HCT116 (cell line): ENCODE data around the gene KIAA0825. TPM values are rescaled to one million over a fixed set of nuclear protein-coding genes. Genes with fewer than 3 reads are reported as not detected.

Experiments
- ATAC-seq: fragments of 200-7000 bp; cut with Tn5 transposase; 2 replicates; pipeline ENCODE4 v1.9.1; 2020; ENCODE audit warnings: mild to moderate bottlenecking, moderate library complexity
- BruUV-seq: library from RNA; stranded (reverse); fragments of 400-500 nt; replicated peaks from 2 replicates; lab custom pipeline; 2021; lab: Mats Ljungman, UMichigan
- CTCF ChIA-PET: fragments of 300-600 bp; sonication (Branson Sonifier 250); formaldehyde crosslinking; loops from one replicate; lab custom pipeline; 2021; ENCODE audit warnings: antibody characterized with exemption; lab: Charles Lee
- POLR2A ChIA-PET: fragments of 300-600, 350-600 bp; sonication (Branson Sonifier 250); formaldehyde crosslinking; loops from one replicate; lab custom pipeline; 2021; ENCODE audit warnings: antibody characterized with exemption; lab: Charles Lee
- RAD21 ChIA-PET, 2 experiments: fragments of 300-600 bp; sonication (Branson Sonifier 250); formaldehyde crosslinking; loops; one replicate each; lab custom pipeline; 2023; ENCODE audit warnings: low total read pairs in 2 of 2; ENCODE audit not compliant: uncharacterized antibody in 2 of 2, unreplicated experiment in 2 of 2, low non-redundant PET in 1 of 2; lab: Charles Lee
- DNase-seq: peaks from one replicate; pipeline ENCODE4 v3.0.0-alpha.2; 2010; ENCODE audit warnings: low read depth, low spot score
- H2AFZ ChIP-seq: fragments of 200-600 bp; shearing (Covaris generic), sonication (generic); 2 replicates; pipeline ENCODE4 v1.6.1; 2017; ENCODE audit warnings: low read depth, mixed run types, mixed read lengths, antibody characterized with exemption, low read length; ENCODE audit not compliant: poor library complexity, severe bottlenecking
- H3K27ac ChIP-seq: 2 replicates; pipeline ENCODE4 v1.5.1; 2012; ENCODE audit warnings: low read depth, low read length
- H3K27me3 ChIP-seq: fragments of 200-600 bp; sonication (generic); 2 replicates; pipeline ENCODE4 v1.6.1; 2016; ENCODE audit warnings: mixed run types, low read length, mixed read lengths; ENCODE audit not compliant: insufficient read depth
- H3K36me3 ChIP-seq, 2 experiments: fragments of 200-500 bp in 1 of 2; fragments of 200-600 bp in 1 of 2; sonication (Bioruptor generic) in 1 of 2; sonication (generic) in 1 of 2; 2 replicates each; pipeline versions ENCODE4 v1.5.1 to v1.6.1; 2014 to 2016; ENCODE audit warnings: low read length in 2 of 2, inconsistent platforms in 1 of 2, mixed read lengths in 1 of 2, mixed run types in 1 of 2; ENCODE audit not compliant: insufficient read depth in 2 of 2, control insufficient read depth in 1 of 2
- H3K4me1 ChIP-seq, 2 experiments: fragments of 200-600 bp in 1 of 2; sonication (generic) in 1 of 2; 2 replicates each; pipeline versions ENCODE4 v1.5.1 to v1.6.1; 2012 to 2017; ENCODE audit warnings: low read length in 2 of 2, inconsistent platforms in 1 of 2, mild to moderate bottlenecking in 1 of 2, mixed read lengths in 1 of 2, mixed run types in 1 of 2, moderate library complexity in 1 of 2; ENCODE audit not compliant: insufficient read depth in 2 of 2, control insufficient read depth in 1 of 2
- H3K4me2 ChIP-seq: fragments of 200-600 bp; sonication (generic); 2 replicates; pipeline ENCODE4 v1.6.1; 2017; ENCODE audit warnings: mixed run types, low read length, mixed read lengths
- H3K4me3 ChIP-seq, 2 experiments: fragments of 200-600 bp in 1 of 2; sonication (generic) in 1 of 2; replicated peaks in 1 of 2; 2 replicates each; pipeline ENCODE4 v1.5.1; 2011 to 2016; ENCODE audit warnings: low read length in 2 of 2, control low read depth in 1 of 2, low read depth in 1 of 2, mild to moderate bottlenecking in 1 of 2, mixed read lengths in 1 of 2, mixed run types in 1 of 2
- H3K79me2 ChIP-seq: fragments of 200-600 bp; sonication (generic); 2 replicates; pipeline ENCODE4 v1.6.1; 2017; ENCODE audit warnings: mild to moderate bottlenecking, mixed run types, low read length, moderate library complexity, mixed read lengths; ENCODE audit not compliant: insufficient read depth
- H3K9ac ChIP-seq: fragments of 200-600 bp; sonication (generic); 2 replicates; pipeline ENCODE4 v1.6.1; 2016; ENCODE audit warnings: low read length, mixed read lengths
- H3K9me2 ChIP-seq: fragments of 200-600 bp; sonication (generic), shearing (Covaris generic); 2 replicates; pipeline ENCODE4 v1.6.1; 2017; ENCODE audit warnings: mixed run types, mild to moderate bottlenecking, moderate library complexity; ENCODE audit not compliant: insufficient read depth
- H3K9me3 ChIP-seq, 2 experiments: fragments of 200-500 bp in 1 of 2; fragments of 200-600 bp in 1 of 2; sonication (Bioruptor generic) in 1 of 2; sonication (generic) in 1 of 2; 2 replicates each; pipeline ENCODE4 v1.6.1; 2014 to 2017; ENCODE audit warnings: low read length in 2 of 2, mixed read lengths in 2 of 2, inconsistent platforms in 1 of 2, low read depth in 1 of 2, mild to moderate bottlenecking in 1 of 2, mixed run types in 1 of 2, moderate library complexity in 1 of 2; ENCODE audit not compliant: control insufficient read depth in 1 of 2, insufficient read depth in 1 of 2
- H4K20me1 ChIP-seq: fragments of 200-600 bp; sonication (generic), shearing (Covaris generic); 2 replicates; pipeline ENCODE4 v1.6.1; 2017; ENCODE audit warnings: mixed run types, mild to moderate bottlenecking, moderate library complexity; ENCODE audit not compliant: insufficient read depth
- ELF1 ChIP-seq: IDR thresholded peaks from 2 replicates; pipeline ENCODE4 v1.6.1; 2012; ENCODE audit warnings: low read depth, borderline replicate concordance
- EZH2 ChIP-seq: fragments of 200-600 bp; sonication (generic); IDR thresholded peaks from 2 replicates; pipeline ENCODE4 v1.6.1; 2017; ENCODE audit warnings: antibody characterized with exemption, mixed run types
- FOSL1 ChIP-seq: IDR thresholded peaks from 2 replicates; pipeline ENCODE4 v1.6.1; 2012; ENCODE audit warnings: low read depth
- JUND ChIP-seq: IDR thresholded peaks from 2 replicates; pipeline ENCODE4 v1.6.1; 2012
- SIN3A ChIP-seq: IDR thresholded peaks from 2 replicates; pipeline ENCODE4 v1.6.1; 2012; ENCODE audit warnings: low read depth
- SP1 ChIP-seq: IDR thresholded peaks from 2 replicates; pipeline ENCODE4 v1.6.1; 2012; ENCODE audit warnings: low read depth
- SRF ChIP-seq: IDR thresholded peaks from 2 replicates; pipeline ENCODE4 v1.6.1; 2012; ENCODE audit warnings: low read depth
- TCF7L2 ChIP-seq: IDR thresholded peaks from 2 replicates; pipeline ENCODE4 v1.7.0; 2011; ENCODE audit warnings: borderline replicate concordance, inconsistent platforms; ENCODE audit not compliant: insufficient read depth, insufficient read length; ENCODE audit errors: extremely low read depth
- YY1 ChIP-seq: IDR thresholded peaks from 2 replicates; pipeline ENCODE4 v1.6.1; 2011; ENCODE audit warnings: low read length, low read depth, moderate library complexity, mild to moderate bottlenecking; ENCODE audit not compliant: insufficient replicate concordance; ENCODE audit errors: extremely low read depth
- ZNF274 ChIP-seq: fragments of 200-500 bp; sonication (Bioruptor generic); IDR thresholded peaks from 2 replicates; pipeline ENCODE4 v1.6.1; 2014; ENCODE audit warnings: mild to moderate bottlenecking, low read depth, low read length, inconsistent platforms
- intact Hi-C: fragments of 100-400 bp; cut with micrococcal nuclease; formaldehyde crosslinking; loops from 2 replicates; pipeline ENCODE4 v1.10.0; 2022
- total RNA-seq: library from RNA; stranded (reverse); gene quantifications from one replicate; pipeline ENCODE4 v1.2.1, GENCODE V29; 2021; ENCODE audit not compliant: unreplicated experiment
- TF ChIP-seq, protein P1 (sequence below): IDR thresholded peaks from 2 replicates; pipeline ENCODE4 v1.6.1; 2012; ENCODE audit warnings: low read depth
- TF ChIP-seq, protein P2 (sequence below): IDR thresholded peaks from 2 replicates; pipeline ENCODE4 v1.6.1; 2012
- TF ChIP-seq, protein P3 (sequence below), 3 experiments: fragments of 200-600 bp in 1 of 3; sonication (generic) in 1 of 3; IDR thresholded peaks in 2 of 3; conservative IDR thresholded peaks in 1 of 3; 2 replicates each; pipeline ENCODE4 v1.5.1; 2012 to 2017; ENCODE audit warnings: low read depth in 2 of 3, low read length in 2 of 3, antibody characterized with exemption in 1 of 3, borderline replicate concordance in 1 of 3, control low read depth in 1 of 3, mild to moderate bottlenecking in 1 of 3, mixed read lengths in 1 of 3, mixed run types in 1 of 3, moderate library complexity in 1 of 3; ENCODE audit not compliant: insufficient read depth in 1 of 3
- TF ChIP-seq, protein P4 (sequence below): IDR thresholded peaks from 2 replicates; pipeline ENCODE4 v1.6.1; 2012

KIAA0825 gene
- total RNA-seq, 1 experiment from 2014 or later = 1.4 TPM

DNA sequence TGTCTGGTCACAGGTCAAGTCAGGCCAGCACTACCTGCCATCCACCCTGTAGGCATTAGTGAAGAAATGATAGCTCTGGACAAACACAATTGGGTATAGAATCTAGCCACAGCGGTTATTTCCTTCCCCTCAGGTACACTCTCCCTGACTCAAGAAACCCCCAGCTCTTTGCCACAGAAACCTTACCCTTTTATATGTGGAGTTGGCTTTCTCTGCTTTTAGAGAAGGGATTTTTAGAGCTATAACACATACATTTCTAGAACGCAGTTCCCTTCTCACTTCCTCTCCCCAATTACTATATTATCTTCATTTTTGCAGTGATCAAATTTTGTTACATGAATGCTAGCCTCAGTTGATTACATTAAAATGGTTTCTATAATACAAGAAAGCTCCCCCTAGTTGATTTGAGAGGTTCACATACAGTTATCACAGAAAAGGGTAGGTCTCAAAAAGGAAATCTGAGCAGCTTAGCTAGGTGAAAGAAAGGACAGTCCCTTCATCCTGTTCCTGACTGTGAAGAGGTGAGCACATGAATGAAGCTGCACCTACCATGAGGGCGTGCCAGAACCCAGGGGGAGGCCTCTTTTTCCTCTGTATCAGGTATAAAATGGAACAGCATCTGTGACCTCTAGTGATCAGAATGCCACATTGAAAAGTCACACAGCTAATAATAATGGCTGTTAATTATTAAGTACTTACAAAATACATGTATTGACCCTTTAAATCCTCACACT, 425.6 kb downstream of the KIAA0825 start (continued):
- TF ChIP-seq, protein P1, sequence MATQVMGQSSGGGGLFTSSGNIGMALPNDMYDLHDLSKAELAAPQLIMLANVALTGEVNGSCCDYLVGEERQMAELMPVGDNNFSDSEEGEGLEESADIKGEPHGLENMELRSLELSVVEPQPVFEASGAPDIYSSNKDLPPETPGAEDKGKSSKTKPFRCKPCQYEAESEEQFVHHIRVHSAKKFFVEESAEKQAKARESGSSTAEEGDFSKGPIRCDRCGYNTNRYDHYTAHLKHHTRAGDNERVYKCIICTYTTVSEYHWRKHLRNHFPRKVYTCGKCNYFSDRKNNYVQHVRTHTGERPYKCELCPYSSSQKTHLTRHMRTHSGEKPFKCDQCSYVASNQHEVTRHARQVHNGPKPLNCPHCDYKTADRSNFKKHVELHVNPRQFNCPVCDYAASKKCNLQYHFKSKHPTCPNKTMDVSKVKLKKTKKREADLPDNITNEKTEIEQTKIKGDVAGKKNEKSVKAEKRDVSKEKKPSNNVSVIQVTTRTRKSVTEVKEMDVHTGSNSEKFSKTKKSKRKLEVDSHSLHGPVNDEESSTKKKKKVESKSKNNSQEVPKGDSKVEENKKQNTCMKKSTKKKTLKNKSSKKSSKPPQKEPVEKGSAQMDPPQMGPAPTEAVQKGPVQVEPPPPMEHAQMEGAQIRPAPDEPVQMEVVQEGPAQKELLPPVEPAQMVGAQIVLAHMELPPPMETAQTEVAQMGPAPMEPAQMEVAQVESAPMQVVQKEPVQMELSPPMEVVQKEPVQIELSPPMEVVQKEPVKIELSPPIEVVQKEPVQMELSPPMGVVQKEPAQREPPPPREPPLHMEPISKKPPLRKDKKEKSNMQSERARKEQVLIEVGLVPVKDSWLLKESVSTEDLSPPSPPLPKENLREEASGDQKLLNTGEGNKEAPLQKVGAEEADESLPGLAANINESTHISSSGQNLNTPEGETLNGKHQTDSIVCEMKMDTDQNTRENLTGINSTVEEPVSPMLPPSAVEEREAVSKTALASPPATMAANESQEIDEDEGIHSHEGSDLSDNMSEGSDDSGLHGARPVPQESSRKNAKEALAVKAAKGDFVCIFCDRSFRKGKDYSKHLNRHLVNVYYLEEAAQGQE = no peak

DNA sequence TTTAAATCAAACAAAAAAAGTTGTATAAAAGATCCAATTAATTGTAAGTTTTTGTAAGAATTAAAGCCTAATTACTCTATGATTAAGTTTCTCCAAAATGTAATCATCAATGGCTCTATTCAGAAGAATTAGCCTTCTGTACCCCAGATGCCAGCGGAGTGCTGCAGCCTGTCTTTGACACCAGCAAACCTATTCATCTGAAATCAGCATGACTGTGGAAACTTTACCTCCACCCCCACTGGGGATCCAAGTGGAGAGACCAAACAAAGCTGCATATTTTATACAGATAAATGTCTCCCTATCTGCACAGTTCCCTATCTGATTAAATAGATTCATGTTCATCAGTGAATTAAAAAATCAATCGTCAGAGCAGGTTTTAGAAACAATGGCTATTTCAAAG, 426.8 kb downstream of the KIAA0825 start:
- H2AFZ ChIP-seq = no peak overlapping the region
- RAD21 ChIA-PET = no interaction called here
- no peak overlapping the region for H3K9ac ChIP-seq
- POLR2A ChIA-PET = no interaction called here
- no peaks in the 10 kb centered on the region; the same call in 1 of the 2 replicates for H4K20me1 ChIP-seq
- no TSS peak for BruUV-seq
- H3K36me3 ChIP-seq = no peaks in the 10 kb centered on the region
- H3K9me3 ChIP-seq = no peaks in the 10 kb centered on the region
- no peaks in the 10 kb centered on the region for H3K9me2 ChIP-seq
- ATAC-seq (no peak), DNase-seq (no peak)
- no peak overlapping the region for H3K4me3 ChIP-seq
- TF ChIP-seq YY1 (no peak), SP1 (no peak), EZH2 (no peak), ZNF274 (no peak), ELF1 (no peak), JUND (no peak), TCF7L2 (no peak), SRF (no peak), FOSL1 (no peak), SIN3A (no peak)
- TF ChIP-seq, protein P2, sequence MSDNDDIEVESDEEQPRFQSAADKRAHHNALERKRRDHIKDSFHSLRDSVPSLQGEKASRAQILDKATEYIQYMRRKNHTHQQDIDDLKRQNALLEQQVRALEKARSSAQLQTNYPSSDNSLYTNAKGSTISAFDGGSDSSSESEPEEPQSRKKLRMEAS = no peak
- TF ChIP-seq, protein P3, sequence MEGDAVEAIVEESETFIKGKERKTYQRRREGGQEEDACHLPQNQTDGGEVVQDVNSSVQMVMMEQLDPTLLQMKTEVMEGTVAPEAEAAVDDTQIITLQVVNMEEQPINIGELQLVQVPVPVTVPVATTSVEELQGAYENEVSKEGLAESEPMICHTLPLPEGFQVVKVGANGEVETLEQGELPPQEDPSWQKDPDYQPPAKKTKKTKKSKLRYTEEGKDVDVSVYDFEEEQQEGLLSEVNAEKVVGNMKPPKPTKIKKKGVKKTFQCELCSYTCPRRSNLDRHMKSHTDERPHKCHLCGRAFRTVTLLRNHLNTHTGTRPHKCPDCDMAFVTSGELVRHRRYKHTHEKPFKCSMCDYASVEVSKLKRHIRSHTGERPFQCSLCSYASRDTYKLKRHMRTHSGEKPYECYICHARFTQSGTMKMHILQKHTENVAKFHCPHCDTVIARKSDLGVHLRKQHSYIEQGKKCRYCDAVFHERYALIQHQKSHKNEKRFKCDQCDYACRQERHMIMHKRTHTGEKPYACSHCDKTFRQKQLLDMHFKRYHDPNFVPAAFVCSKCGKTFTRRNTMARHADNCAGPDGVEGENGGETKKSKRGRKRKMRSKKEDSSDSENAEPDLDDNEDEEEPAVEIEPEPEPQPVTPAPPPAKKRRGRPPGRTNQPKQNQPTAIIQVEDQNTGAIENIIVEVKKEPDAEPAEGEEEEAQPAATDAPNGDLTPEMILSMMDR (IDR thresholded peaks at IDR 0.05 in 2 of 3, conservative IDR thresholded peaks at IDR 0.05 in 1 of 3; ENCODE audit: borderline replicate concordance in 1 of 3, insufficient read depth in 1 of 3, low read depth in 2 of 3, low read length in 2 of 3) = no peak
- TF ChIP-seq, protein P1 = no peak
- TF ChIP-seq, protein P4, sequence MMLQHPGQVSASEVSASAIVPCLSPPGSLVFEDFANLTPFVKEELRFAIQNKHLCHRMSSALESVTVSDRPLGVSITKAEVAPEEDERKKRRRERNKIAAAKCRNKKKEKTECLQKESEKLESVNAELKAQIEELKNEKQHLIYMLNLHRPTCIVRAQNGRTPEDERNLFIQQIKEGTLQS = no peak
- no peaks in the 10 kb centered on the region for H3K79me2 ChIP-seq
- H3K27me3 ChIP-seq = no peaks in the 10 kb centered on the region
- H3K27ac ChIP-seq = no peak overlapping the region
- H3K4me2 ChIP-seq = no peak overlapping the region
- CTCF ChIA-PET = interaction anchor here (1.4 kb wide), 1 partner anchor 10 kb away, joined by 3 read pairs; no protein-coding TSS in a partner anchor
- intact Hi-C loops = no loop called here
- H3K4me1 ChIP-seq = no peaks in the 10 kb centered on the region
